Mesothelial cell of epicardium (in vitro differentiated cells): ENCODE data around the gene PCYT2. TPM values are rescaled to one million over a fixed set of nuclear protein-coding genes. Genes with fewer than 3 reads are reported as not detected.

ENCODE experiments used
- DNase-seq, 2 experiments: peaks; one replicate each; pipeline ENCODE4 v3.0.0; 2021; ENCODE audit warnings: low spot score in 2 of 2; ENCODE audit not compliant: unreplicated experiment in 2 of 2
- H3K27ac Mint-ChIP-seq: 2 replicates; pipeline ENCODE4 v1.8.0; 2021; ENCODE audit warnings: mixed read lengths
- H3K27me3 Mint-ChIP-seq: 2 replicates; pipeline ENCODE4 v1.8.0; 2021; ENCODE audit warnings: low read depth, mixed read lengths
- H3K36me3 Mint-ChIP-seq: 2 replicates; pipeline ENCODE4 v1.8.0; 2021; ENCODE audit warnings: mixed read lengths
- H3K4me1 Mint-ChIP-seq: 2 replicates; pipeline ENCODE4 v1.8.0; 2021; ENCODE audit warnings: mixed read lengths
- H3K4me3 Mint-ChIP-seq: 2 replicates; pipeline ENCODE4 v1.8.0; 2021; ENCODE audit warnings: mild to moderate bottlenecking, moderate library complexity, mixed read lengths
- H3K9me3 Mint-ChIP-seq: 2 replicates; pipeline ENCODE4 v1.8.0; 2021; ENCODE audit warnings: mixed read lengths
- total RNA-seq: library from RNA; stranded (reverse); gene quantifications from 3 replicates; pipeline ENCODE4 v1.2.1, GENCODE V29; 2021
- TF ChIP-seq, protein P1 (sequence below): fragments of 200-600 bp; sonication (generic); IDR thresholded peaks from one replicate; pipeline ENCODE4 v1.5.0; 2021; ENCODE audit warnings: antibody characterized with exemption; ENCODE audit not compliant: unreplicated experiment

PCYT2 gene
- total RNA-seq, 1 donor from 2014 or later, result 20.5 TPM

DNA sequence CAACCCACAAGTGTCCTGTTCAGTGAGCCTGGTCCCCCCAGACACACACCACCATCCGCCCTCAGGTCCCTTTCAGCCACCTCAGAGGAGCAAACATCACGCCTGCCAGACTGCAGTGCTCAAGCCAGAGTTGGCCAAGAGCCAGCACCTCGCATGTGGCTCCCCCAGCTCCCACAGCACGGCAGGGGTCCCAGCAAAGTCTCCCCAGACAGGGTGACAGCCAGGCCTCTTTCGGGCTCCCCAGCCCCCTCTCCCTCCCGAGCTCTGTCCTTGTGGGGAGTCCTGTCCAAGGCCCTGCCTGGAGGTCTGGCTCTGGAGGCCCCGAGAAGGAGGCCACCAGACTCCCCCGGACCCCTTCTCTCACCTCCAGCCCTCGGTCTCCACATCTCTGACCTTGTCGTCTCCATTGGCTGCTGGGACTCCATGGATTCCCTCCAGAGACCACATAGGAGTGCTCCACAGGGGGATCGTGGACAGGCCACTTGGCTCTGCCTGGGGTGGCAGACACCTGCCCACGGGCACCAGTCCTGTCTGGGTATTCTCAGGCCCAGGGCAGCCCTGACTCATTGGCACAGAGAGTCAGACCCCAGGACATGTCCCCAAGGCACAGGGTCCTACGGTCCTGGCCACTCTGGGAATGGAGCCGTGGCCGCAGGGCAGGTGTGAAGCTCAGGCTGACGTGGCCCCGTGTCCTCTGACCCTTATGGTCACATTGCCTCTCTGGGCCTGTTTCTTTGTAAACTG, 37.6 kb upstream of the PCYT2 start:
- H3K4me1 Mint-ChIP-seq, result no peaks in the 10 kb centered on the region
- TF ChIP-seq, protein P1, sequence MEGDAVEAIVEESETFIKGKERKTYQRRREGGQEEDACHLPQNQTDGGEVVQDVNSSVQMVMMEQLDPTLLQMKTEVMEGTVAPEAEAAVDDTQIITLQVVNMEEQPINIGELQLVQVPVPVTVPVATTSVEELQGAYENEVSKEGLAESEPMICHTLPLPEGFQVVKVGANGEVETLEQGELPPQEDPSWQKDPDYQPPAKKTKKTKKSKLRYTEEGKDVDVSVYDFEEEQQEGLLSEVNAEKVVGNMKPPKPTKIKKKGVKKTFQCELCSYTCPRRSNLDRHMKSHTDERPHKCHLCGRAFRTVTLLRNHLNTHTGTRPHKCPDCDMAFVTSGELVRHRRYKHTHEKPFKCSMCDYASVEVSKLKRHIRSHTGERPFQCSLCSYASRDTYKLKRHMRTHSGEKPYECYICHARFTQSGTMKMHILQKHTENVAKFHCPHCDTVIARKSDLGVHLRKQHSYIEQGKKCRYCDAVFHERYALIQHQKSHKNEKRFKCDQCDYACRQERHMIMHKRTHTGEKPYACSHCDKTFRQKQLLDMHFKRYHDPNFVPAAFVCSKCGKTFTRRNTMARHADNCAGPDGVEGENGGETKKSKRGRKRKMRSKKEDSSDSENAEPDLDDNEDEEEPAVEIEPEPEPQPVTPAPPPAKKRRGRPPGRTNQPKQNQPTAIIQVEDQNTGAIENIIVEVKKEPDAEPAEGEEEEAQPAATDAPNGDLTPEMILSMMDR, result no peak

DNA sequence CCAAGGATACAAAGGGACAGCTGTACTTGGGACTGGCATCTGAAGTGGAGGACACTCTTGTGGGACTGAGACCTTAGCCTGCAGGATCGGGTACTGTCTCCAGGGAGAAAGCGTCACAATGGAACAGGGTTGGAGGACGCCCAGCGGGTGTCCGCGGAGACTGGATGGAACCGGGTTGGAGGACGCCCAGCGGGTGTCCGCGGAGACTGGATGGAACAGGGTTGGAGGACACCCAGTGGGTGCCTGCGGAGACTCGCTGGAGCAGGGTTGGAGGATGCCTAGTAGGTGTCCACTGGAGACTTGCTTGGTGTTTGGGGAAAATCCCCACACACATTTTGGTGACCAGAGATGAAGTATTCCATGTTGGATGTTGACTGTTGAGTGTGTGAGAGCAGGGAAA, 36.0 kb upstream of the PCYT2 start, which contains the start of gene MYADML2:
Gene MYADML2, minus strand, starts transcription at position 45 of the 400 bp plus-strand sequence. CDS start 5,492 bp downstream, outside the sequence.
- H3K27me3 Mint-ChIP-seq, result peaks cover 13% of the 10 kb centered on the region
- TF ChIP-seq, protein P1, result no peak

More for the DNA sequence above, 37.6 kb upstream of the PCYT2 start:
- DNase-seq, result peak in 1 of 2 experiments; percentile 38
- H3K27ac Mint-ChIP-seq, result no peak overlapping the region
- H3K27me3 Mint-ChIP-seq, result peaks cover 10% of the 10 kb centered on the region
- H3K36me3 Mint-ChIP-seq, result no peaks in the 10 kb centered on the region
- no peaks in the 10 kb centered on the region for H3K9me3 Mint-ChIP-seq
- no peak overlapping the region for H3K4me3 Mint-ChIP-seq

DNA sequence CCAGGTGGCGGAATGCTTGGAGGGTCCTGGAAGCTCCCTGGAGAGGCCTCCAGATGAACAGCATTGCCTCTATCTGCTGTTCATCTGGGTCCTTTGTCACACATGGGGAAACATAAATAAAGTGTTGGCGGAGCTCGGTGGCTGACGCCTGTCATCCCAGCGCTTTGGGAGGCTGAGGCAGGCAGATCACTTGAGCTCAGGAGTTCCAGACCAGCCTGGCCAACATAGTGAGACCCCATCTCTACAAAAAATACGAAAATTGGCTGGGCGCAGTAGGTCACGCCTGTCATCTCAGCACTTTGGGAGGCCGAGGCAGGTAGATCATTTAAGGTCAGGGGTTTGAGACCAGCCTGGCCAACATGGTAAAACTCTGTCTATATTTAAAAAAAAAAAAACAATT, 33.7 kb upstream of the PCYT2 start:
- no peaks in the 10 kb centered on the region for H3K36me3 Mint-ChIP-seq
- no peak overlapping the region for H3K27ac Mint-ChIP-seq
- H3K4me1 Mint-ChIP-seq, result no peaks in the 10 kb centered on the region
- H3K4me3 Mint-ChIP-seq, result no peak overlapping the region
- DNase-seq, result no peak
- TF ChIP-seq, protein P1, result no peak
- H3K9me3 Mint-ChIP-seq, result no peaks in the 10 kb centered on the region
- H3K27me3 Mint-ChIP-seq, result peaks cover 20% of the 10 kb centered on the region

More for the DNA sequence above, 36.0 kb upstream of the PCYT2 start, which contains the start of gene MYADML2:
- H3K27ac Mint-ChIP-seq, result no peak within 1 kb of the TSS
- no peaks in the 10 kb centered on the region for H3K36me3 Mint-ChIP-seq
- no peak within 1 kb of the TSS for H3K4me3 Mint-ChIP-seq
- no peak for DNase-seq
- no peaks in the 10 kb centered on the region for H3K4me1 Mint-ChIP-seq
- H3K9me3 Mint-ChIP-seq, result no peaks in the 10 kb centered on the region

DNA sequence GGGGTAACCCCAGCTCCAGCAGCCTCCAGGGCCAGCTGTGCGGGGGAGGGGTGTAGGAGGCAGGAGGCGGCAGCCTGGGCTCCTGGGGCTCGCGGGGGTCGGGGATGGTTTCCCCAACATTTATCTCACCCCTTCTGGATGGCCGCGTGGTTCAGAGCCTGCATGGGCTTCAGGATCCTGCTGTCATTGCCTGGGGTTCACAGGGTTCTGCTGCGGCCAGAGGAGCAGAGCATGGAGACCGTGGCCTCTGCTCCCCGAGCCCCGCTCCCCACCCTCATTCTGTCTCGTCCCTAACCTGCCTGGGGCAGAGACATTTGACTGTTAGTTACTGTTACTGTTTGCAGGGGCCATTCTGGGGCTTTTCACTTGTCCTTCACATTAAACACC, 31.0 kb upstream of the PCYT2 start:
- H3K4me1 Mint-ChIP-seq, result peaks cover 5% of the 10 kb centered on the region
- no peak for DNase-seq
- H3K36me3 Mint-ChIP-seq, result no peaks in the 10 kb centered on the region
- H3K27me3 Mint-ChIP-seq, result peaks cover 19% of the 10 kb centered on the region
- no peak overlapping the region for H3K27ac Mint-ChIP-seq
- no peaks in the 10 kb centered on the region for H3K9me3 Mint-ChIP-seq
- TF ChIP-seq, protein P1, result no peak
- H3K4me3 Mint-ChIP-seq, result no peak overlapping the region

DNA sequence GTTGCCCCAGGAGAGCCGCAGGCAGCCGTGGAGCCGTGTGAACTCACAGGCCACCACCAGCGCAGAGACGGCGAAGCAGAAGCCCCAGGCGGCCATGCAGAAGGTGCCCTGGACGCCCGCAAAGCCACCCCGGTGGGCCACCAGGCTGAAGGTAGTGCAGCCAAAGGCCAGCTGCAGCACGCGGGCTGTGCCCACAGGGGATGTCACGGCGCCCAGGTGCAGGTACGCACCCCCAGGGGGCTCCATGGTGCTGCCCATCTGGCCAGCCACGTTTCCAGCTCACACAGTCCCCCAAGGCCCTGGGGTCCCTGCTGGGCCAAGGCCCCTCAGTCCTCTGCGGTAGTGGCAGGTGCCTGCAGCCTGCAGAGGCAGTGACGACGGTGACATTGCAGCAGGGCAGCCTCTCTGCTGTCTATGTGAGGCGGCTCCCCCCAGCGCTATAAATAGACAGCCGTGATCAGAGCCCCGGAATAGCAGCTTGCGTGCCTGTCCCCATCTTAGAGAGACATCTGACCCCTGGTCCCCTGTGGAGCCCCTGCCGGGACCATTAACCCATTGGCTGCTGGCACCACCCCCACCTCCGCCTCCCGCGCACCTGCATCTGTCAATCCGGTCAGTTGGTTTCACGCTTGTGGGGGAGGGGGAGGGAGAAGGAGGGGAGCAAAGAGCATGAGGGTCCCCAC, 30.4 kb upstream of the PCYT2 start:
- peaks cover 17% of the 10 kb centered on the region for H3K27me3 Mint-ChIP-seq
- peaks cover 6% of the 10 kb centered on the region for H3K4me1 Mint-ChIP-seq
- H3K36me3 Mint-ChIP-seq, result no peaks in the 10 kb centered on the region
- TF ChIP-seq, protein P1, result no peak
- H3K27ac Mint-ChIP-seq, result no peak overlapping the region
- H3K4me3 Mint-ChIP-seq, result no peak overlapping the region
- no peak for DNase-seq
- no peaks in the 10 kb centered on the region for H3K9me3 Mint-ChIP-seq
